Activated T-helper 1 cell treated with anti-CD3 and anti-CD28 coated beads, Interleukin-12 subunit alpha, Interleukin-12 subunit beta, Interleukin-2, Interleukin-4 antibody, amounts not matched to agents 30 ng/mL and 10 ng/mL and 1 ng/mL, durations not matched to agents 14 hours and 24 hours and 36 hours (primary cell): ENCODE data around the gene CDC42EP1. TPM values are rescaled to one million over a fixed set of nuclear protein-coding genes. Genes with fewer than 3 reads are reported as not detected.

Source experiments
- DNase-seq: peaks from one replicate; pipeline ENCODE4 v3.0.0; 2021; ENCODE audit warnings: low spot score
- H3K27ac Mint-ChIP-seq: one replicate; pipeline ENCODE4 v1.8.0; 2021; ENCODE audit warnings: mild to moderate bottlenecking, mixed read lengths
- H3K27me3 Mint-ChIP-seq: one replicate; pipeline ENCODE4 v1.8.0; 2022; ENCODE audit warnings: mild to moderate bottlenecking, moderate library complexity, mixed read lengths; ENCODE audit not compliant: insufficient read depth
- H3K36me3 Mint-ChIP-seq: one replicate; pipeline ENCODE4 v1.8.0; 2021; ENCODE audit warnings: low read depth, mixed read lengths
- H3K4me1 Mint-ChIP-seq: one replicate; pipeline ENCODE4 v1.8.0; 2021; ENCODE audit warnings: low read depth, mixed read lengths
- H3K4me3 Mint-ChIP-seq: one replicate; pipeline ENCODE4 v1.8.0; 2021; ENCODE audit warnings: mild to moderate bottlenecking, moderate library complexity, mixed read lengths
- H3K9me3 Mint-ChIP-seq: one replicate; pipeline ENCODE4 v1.8.0; 2021; ENCODE audit warnings: mixed read lengths
- intact Hi-C: fragments of 100-400 bp; cut with micrococcal nuclease; formaldehyde crosslinking; loops from one replicate; pipeline ENCODE4 v1.15.1; 2024
- total RNA-seq: library from RNA; stranded (reverse); gene quantifications from 2 replicates; pipeline ENCODE4 v1.2.3, GENCODE V29; 2022

The CDC42EP1 gene
- total RNA-seq, 1 donor from 2014 or later = 1.5 TPM

- Mint-ChIP-seq H3K9me3 (no peaks in the 10 kb centered on the region), H3K4me3 (peak overlapping the region; percentile 51), H3K4me1 (peaks cover 34% of the 10 kb centered on the region), H3K27ac (peak overlapping the region; percentile 73), H3K36me3 (no peaks in the 10 kb centered on the region), H3K27me3 (peaks cover 22% of the 10 kb centered on the region)
- intact Hi-C loops = loop anchor here (1.0 to 2.0 kb wide), 8 partner anchors 22 to 306 kb away; partner anchors contain the start of gene MFNG
- DNase-seq = peak; percentile 87
Observed at GRCh38 chr22:37566903-37567798, 6.9 kb downstream of the CDC42EP1 start.

DNA sequence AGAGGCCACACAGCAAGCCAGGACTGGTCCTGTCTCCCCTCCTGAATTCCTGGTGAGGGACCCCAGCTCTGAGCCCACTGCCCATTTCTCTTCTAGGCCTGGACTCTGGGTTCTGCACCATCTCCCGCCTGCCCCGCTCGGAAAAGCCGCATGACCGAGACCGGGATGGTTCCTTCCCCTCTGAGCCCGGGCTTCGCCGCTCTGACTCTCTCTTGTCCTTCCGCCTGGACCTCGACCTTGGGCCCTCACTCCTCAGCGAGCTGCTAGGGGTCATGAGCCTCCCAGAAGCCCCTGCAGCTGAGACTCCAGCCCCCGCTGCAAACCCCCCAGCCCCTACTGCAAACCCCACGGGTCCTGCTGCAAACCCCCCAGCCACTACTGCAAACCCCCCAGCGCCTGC lies 7.7 kb downstream of the CDC42EP1 start:
- H3K4me3 Mint-ChIP-seq = no peak overlapping the region
- no peak overlapping the region for H3K27ac Mint-ChIP-seq
- no peaks in the 10 kb centered on the region for H3K9me3 Mint-ChIP-seq
- intact Hi-C loops = no loop called here
- no peaks in the 10 kb centered on the region for H3K36me3 Mint-ChIP-seq
- DNase-seq = no peak
- H3K4me1 Mint-ChIP-seq = peaks cover 32% of the 10 kb centered on the region
- peaks cover 19% of the 10 kb centered on the region for H3K27me3 Mint-ChIP-seq

DNA sequence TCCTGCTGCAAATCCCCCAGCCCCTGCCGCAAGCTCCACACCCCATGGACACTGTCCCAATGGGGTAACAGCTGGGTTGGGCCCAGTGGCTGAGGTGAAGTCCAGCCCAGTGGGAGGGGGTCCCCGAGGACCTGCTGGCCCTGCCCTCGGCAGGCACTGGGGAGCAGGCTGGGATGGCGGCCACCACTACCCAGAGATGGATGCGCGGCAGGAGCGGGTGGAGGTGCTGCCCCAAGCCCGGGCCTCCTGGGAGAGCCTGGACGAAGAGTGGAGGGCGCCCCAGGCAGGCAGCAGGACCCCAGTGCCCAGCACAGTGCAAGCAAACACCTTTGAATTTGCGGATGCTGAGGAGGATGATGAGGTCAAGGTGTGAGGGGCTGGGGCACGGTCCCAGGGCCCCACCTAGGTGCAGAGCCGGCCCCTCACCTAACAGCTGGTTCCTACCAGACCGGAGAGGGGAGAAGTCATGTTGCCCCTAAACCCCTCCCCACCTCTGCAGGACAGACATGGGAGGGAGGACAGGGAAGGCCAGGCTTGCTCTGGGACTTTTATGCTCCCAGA lies 8.2 kb downstream of the CDC42EP1 start:
- H3K9me3 Mint-ChIP-seq = no peaks in the 10 kb centered on the region
- peaks cover 19% of the 10 kb centered on the region for H3K27me3 Mint-ChIP-seq
- H3K4me1 Mint-ChIP-seq = peaks cover 26% of the 10 kb centered on the region
- H3K4me3 Mint-ChIP-seq = no peak overlapping the region
- intact Hi-C loops = no loop called here
- DNase-seq = no peak
- H3K27ac Mint-ChIP-seq = no peak overlapping the region
- no peaks in the 10 kb centered on the region for H3K36me3 Mint-ChIP-seq

DNA sequence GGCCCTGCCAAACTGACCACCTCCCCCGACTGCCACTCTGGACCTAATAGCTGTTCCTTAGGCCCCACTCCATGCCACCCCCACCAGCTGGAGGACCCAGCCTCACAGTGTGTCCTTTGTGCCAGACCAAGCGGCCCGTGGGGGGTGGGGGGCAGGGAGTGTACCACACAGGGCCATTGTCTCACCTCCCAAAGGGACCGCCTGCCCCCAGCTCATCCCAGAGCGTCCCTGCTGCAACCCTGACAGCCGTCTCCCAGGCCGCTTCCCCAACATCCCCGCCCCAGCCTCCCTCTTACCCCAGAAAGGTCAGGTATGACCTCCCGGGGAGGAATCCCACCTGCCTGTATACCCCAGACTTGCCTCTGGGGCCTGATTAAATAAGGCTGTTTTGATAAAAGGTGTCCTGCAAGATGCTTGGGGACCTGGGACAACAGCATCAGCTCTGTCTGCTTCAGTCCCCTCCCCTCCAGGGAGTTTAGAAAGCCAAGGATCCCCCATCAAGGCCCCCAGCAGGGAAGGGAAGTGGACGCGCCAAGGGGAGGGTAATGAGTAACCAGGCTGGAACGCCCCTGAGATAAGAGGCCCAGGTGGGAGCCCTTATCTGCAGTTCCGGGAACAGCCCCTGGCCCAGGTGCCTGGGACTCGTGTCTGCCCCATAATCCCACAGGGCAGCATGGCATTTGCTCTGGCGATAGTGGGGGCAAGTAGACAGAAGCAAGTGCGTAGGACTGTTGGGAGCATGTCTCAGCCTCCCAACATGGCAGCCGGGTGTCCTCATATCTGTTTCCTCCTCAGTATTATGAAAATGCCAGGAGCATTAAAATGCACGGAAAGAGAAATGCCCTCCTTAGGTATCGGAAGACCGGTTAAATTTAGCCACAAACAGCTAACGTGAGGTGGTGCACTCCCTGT lies 9.0 kb downstream of the CDC42EP1 start:
- Mint-ChIP-seq H3K27me3 (peaks cover 17% of the 10 kb centered on the region), H3K36me3 (no peaks in the 10 kb centered on the region), H3K4me3 (no peak overlapping the region), H3K4me1 (peaks cover 20% of the 10 kb centered on the region), H3K27ac (no peak overlapping the region), H3K9me3 (no peaks in the 10 kb centered on the region)
- intact Hi-C loops = no loop called here
- DNase-seq = no peak

DNA sequence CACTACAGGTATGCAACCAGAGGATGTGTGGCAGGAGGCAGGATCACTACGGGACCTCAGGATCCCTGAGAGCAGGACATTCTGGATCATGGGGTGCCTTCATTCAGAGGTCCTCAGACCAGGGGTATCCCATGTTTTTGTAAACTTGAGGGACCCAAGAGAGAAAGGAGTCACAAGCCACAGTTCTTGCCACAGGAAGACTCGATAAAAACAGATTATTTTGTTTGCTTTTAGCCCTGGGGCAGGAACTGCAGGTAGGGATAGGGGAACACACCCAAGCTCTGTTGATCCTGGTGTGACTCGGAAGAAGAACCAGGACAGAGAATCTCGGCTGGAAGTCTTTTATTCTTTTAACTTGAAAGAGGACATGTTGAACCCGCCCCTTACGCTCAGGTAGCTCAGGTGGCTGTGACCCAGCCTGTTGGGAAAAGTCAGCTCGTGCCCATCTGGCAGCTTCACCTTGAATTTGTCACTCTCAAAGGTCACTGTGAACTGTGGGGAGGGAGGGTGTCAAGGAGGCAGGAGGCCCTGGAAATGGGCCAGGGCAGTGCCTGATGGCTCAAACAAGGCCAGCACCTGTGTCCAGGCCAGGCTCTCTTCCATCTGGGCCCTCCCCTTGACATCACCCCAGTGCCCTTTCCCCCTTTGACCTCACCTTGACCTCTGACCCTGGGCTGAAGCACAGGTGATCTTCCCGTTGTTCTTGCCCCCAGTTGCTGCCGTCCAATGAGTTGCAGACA lies 9.8 kb downstream of the CDC42EP1 start:
- intact Hi-C loops = no loop called here

DNA sequence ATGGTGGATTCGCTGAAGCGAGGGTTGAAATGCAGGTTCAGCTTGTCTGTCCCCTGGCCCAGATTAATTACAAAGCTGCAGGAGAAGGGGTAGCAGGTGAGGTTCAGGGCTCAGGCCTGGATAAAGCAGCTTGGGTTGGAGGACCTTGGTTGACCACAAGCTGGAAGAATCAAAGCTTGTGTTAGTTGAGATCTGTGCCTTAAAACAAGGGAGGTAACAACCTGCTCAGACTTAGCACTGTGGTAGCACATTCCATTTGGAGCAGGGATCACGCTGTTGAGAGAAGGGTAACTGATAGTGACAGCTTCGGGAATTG lies 10.3 kb downstream of the CDC42EP1 start:
- Mint-ChIP-seq H3K4me1 (peaks cover 19% of the 10 kb centered on the region), H3K27ac (no peak overlapping the region), H3K27me3 (peaks cover 19% of the 10 kb centered on the region), H3K4me3 (no peak overlapping the region), H3K36me3 (no peaks in the 10 kb centered on the region), H3K9me3 (no peaks in the 10 kb centered on the region)
- intact Hi-C loops = no loop called here
- DNase-seq = no peak

More for the DNA sequence above, 9.8 kb downstream of the CDC42EP1 start:
- peaks cover 16% of the 10 kb centered on the region for H3K27me3 Mint-ChIP-seq
- no peaks in the 10 kb centered on the region for H3K9me3 Mint-ChIP-seq
- no peaks in the 10 kb centered on the region for H3K36me3 Mint-ChIP-seq
- peaks cover 20% of the 10 kb centered on the region for H3K4me1 Mint-ChIP-seq
- no peak overlapping the region for H3K27ac Mint-ChIP-seq
- DNase-seq = no peak
- no peak overlapping the region for H3K4me3 Mint-ChIP-seq

DNA sequence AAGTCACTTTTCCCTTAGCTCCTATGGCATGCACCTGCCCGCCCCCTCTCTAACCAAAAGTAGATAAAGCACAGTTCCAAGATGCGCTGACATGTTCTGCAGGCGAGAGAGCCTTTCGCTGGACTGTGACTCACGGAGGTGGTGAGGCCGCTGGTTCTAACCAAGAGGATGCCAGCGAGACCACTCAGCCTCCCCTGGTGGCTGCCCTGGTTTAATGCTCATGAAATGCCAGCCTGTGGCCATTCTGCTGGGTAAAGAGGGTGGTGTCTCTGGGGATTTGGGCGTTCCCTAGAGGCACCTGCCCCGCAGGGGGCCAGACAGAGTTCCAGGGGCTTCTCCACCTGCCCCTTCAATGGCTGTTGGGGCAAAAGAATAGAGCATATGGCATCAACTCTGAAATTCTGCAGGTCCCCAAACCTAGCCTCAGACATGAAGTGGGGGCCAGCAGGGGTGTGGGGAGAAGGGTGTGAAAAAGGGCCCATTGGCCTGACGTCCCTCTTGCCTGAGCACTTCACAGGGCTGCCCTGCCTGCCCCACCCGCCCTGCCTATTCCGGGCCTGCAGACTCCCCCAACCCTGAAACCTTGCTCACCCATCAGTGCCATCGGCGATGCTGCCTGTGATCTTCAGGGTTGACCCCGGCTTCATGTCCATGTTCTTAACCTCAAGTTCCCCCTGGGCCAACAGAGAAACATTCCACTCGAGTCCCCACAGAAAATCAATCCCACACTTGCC lies 11.1 kb downstream of the CDC42EP1 start:
- H3K4me1 Mint-ChIP-seq = peaks cover 13% of the 10 kb centered on the region
- H3K27ac Mint-ChIP-seq = peak overlapping the region; percentile 18
- no peaks in the 10 kb centered on the region for H3K36me3 Mint-ChIP-seq
- H3K4me3 Mint-ChIP-seq = no peak overlapping the region
- peaks cover 19% of the 10 kb centered on the region for H3K27me3 Mint-ChIP-seq
- H3K9me3 Mint-ChIP-seq = no peaks in the 10 kb centered on the region
- DNase-seq = no peak
- intact Hi-C loops = no loop called here

DNA sequence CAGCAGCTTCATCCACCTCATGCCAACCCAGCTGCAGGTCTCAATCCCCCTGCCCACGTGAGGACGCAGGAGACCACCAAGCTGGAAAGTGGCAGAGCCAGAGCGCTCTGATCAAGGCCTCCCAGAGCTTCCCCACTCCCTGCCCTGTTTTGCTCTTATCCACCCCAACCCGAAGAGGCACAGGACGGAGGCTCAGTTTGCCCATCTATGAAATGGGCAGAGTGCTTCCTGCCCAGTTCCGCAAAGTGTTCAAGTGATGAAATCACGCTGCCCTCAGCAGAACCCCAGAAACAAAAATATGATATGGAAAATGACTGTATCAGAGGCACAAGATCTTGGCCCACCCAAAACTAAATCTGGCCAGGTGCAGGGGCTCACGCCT lies 11.7 kb downstream of the CDC42EP1 start:
- H3K9me3 Mint-ChIP-seq = no peaks in the 10 kb centered on the region
- H3K27ac Mint-ChIP-seq = peak overlapping the region; percentile 18
- no peaks in the 10 kb centered on the region for H3K36me3 Mint-ChIP-seq
- intact Hi-C loops = loop anchor here (2.0 kb wide), 1 partner anchor 15 kb away; no protein-coding TSS in a partner anchor
- no peak overlapping the region for H3K4me3 Mint-ChIP-seq
- peaks cover 19% of the 10 kb centered on the region for H3K27me3 Mint-ChIP-seq
- H3K4me1 Mint-ChIP-seq = peaks cover 8% of the 10 kb centered on the region
- DNase-seq = no peak

- intact Hi-C loops = no loop called here
- Mint-ChIP-seq H3K27ac (no peak overlapping the region), H3K27me3 (peaks cover 16% of the 10 kb centered on the region), H3K4me3 (no peak overlapping the region), H3K4me1 (peaks cover 8% of the 10 kb centered on the region), H3K9me3 (no peaks in the 10 kb centered on the region), H3K36me3 (no peaks in the 10 kb centered on the region)
- DNase-seq = no peak
Observed at GRCh38 chr22:37575490-37576003, 15.3 kb downstream of the CDC42EP1 start.

- Mint-ChIP-seq H3K27me3 (peaks cover 15% of the 10 kb centered on the region), H3K27ac (no peak overlapping the region), H3K9me3 (no peaks in the 10 kb centered on the region), H3K36me3 (no peaks in the 10 kb centered on the region), H3K4me1 (peaks cover 10% of the 10 kb centered on the region), H3K4me3 (no peak overlapping the region)
- DNase-seq = no peak
- intact Hi-C loops = no loop called here
Observed at GRCh38 chr22:37578002-37578401, 17.7 kb downstream of the CDC42EP1 start.

DNA sequence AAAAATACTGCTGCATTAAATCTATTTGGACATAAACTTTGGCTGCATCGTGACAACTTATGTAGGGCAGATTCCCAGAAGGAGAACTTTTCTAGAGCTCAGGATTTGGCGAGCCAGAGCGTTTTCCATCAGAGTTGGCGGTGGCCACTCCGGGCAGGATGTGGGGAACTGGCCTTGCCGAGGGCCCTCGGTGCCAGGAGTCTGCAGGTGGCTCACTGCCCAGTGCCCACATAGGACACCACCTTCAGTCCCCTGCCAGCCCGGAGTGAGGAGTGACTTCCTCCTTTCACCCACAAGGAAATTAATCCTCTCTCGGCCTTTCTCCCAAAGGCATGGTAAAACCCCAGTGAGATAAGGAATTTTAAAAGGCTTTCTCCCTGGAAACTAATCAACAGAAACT lies 21.2 kb downstream of the CDC42EP1 start:
- H3K36me3 Mint-ChIP-seq = no peaks in the 10 kb centered on the region
- H3K27ac Mint-ChIP-seq = no peak overlapping the region
- H3K27me3 Mint-ChIP-seq = peaks cover 13% of the 10 kb centered on the region
- H3K4me1 Mint-ChIP-seq = peaks cover 10% of the 10 kb centered on the region
- H3K4me3 Mint-ChIP-seq = no peak overlapping the region
- no peak for DNase-seq
- H3K9me3 Mint-ChIP-seq = no peaks in the 10 kb centered on the region
- intact Hi-C loops = no loop called here

DNA sequence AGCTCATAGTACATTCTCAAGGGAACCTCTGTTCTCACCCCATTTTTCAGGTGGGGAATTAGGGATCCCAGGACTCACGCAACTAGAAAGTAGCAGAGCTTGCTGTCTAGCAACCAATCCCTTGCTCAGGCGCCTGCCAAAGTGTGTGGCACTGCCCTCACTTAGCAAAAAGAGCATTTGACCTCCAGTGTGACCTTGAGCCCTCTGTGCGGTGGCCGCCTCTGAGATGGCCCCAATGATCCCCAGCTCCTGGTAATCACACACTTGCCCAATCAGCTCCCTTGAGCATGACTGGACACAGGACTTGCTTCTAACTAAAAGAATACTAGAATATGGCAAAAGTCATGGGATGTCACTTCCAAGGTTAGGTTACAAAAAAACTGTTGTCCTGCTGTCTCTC lies 22.2 kb downstream of the CDC42EP1 start:
- peaks cover 10% of the 10 kb centered on the region for H3K4me1 Mint-ChIP-seq
- DNase-seq = no peak
- H3K4me3 Mint-ChIP-seq = no peak overlapping the region
- no peak overlapping the region for H3K27ac Mint-ChIP-seq
- H3K36me3 Mint-ChIP-seq = no peaks in the 10 kb centered on the region
- intact Hi-C loops = no loop called here
- H3K9me3 Mint-ChIP-seq = no peaks in the 10 kb centered on the region
- peaks cover 19% of the 10 kb centered on the region for H3K27me3 Mint-ChIP-seq
